ENCODE measurements around the gene IFNL1. TPM values are rescaled to one million over a fixed set of nuclear protein-coding genes. Genes with fewer than 3 reads are reported as not detected.
"Not testable (repeated sequence)": the region's sequence is repeated elsewhere in the genome, so short reads cannot be mapped to it uniquely, and the experiment has no call there.

Gene IFNL1
- total RNA-seq, 2 experiments from 2014 or later = not detected

GRCh38 chr19:39336483-39336882, 40.3 kb downstream of the IFNL1 start:
- no peak for DNase-seq
- no peaks in the 10 kb centered on the region for H3K27me3 Mint-ChIP-seq
- peak overlapping the region; percentile 96 for H3K4me3 Mint-ChIP-seq
- POLR2A ChIA-PET = interaction anchor here (0.8 to 2.0 kb wide), 10 partner anchors 9 to 214 kb away, joined by 3 to 13 read pairs (median 4); partner anchors contain the start of genes PAF1 and RPS16
- peak overlapping the region; percentile 99 for H3K27ac Mint-ChIP-seq
- peaks cover 17% of the 10 kb centered on the region for H3K36me3 Mint-ChIP-seq
- H3K9me3 Mint-ChIP-seq = no peaks in the 10 kb centered on the region
- peaks cover 44% of the 10 kb centered on the region for H3K4me1 Mint-ChIP-seq
- ATAC-seq (ENCODE audit: low read depth) = no peak

GRCh38 chr19:39339674-39340073, 43.5 kb downstream of the IFNL1 start:
- Mint-ChIP-seq H3K4me3 (peak overlapping the region; percentile 96), H3K27ac (peak overlapping the region; percentile 96), H3K27me3 (no peaks in the 10 kb centered on the region), H3K4me1 (peaks cover 49% of the 10 kb centered on the region), H3K36me3 (peaks cover 13% of the 10 kb centered on the region), H3K9me3 (no peaks in the 10 kb centered on the region)
- DNase-seq (no peak), ATAC-seq (ENCODE audit: low read depth) (no peak)
- POLR2A ChIA-PET = no interaction called here

- H3K27ac Mint-ChIP-seq = peak overlapping the region; percentile 96
- H3K27me3 Mint-ChIP-seq; DNase-seq; ATAC-seq (ENCODE audit: low read depth); H3K9me3 Mint-ChIP-seq; POLR2A ChIA-PET: not testable (repeated sequence)
- H3K4me1 Mint-ChIP-seq = peaks cover 50% of the 10 kb centered on the region
- peaks cover 11% of the 10 kb centered on the region for H3K36me3 Mint-ChIP-seq
- peak overlapping the region; percentile 96 for H3K4me3 Mint-ChIP-seq
Measured at GRCh38 chr19:39340156-39340555, 43.9 kb downstream of the IFNL1 start.

- POLR2A ChIA-PET = interaction anchor here (0.7 to 1.9 kb wide), 6 partner anchors 50 to 218 kb away, joined by 3 to 13 read pairs (median 4); partner anchors contain the start of genes MED29, PAF1, PLEKHG2 and SUPT5H
- no peaks in the 10 kb centered on the region for H3K9me3 Mint-ChIP-seq
- peaks cover 9% of the 10 kb centered on the region for H3K36me3 Mint-ChIP-seq
- no peak for ATAC-seq (ENCODE audit: low read depth)
- no peak for DNase-seq
- H3K4me1 Mint-ChIP-seq = peaks cover 52% of the 10 kb centered on the region
- H3K27me3 Mint-ChIP-seq = no peaks in the 10 kb centered on the region
- H3K4me3 Mint-ChIP-seq = peak overlapping the region; percentile 96
- peak overlapping the region; percentile 96 for H3K27ac Mint-ChIP-seq
Measured at GRCh38 chr19:39341129-39341718, 45.0 kb downstream of the IFNL1 start.

GRCh38 chr19:39341719-39342604, 45.8 kb downstream of the IFNL1 start, which contains the start of gene SAMD4B:
TSS of gene SAMD4B (plus strand) at chr19:39342421. CDS start at chr19:39356894, 14,473 bp downstream.
- Mint-ChIP-seq H3K9me3 (no peaks in the 10 kb centered on the region), H3K27ac (peak within 1 kb of the TSS; percentile 96), H3K4me3 (peak within 1 kb of the TSS; percentile 96), H3K27me3 (no peaks in the 10 kb centered on the region), H3K4me1 (peaks cover 51% of the 10 kb centered on the region), H3K36me3 (peaks cover 9% of the 10 kb centered on the region)
- peak; percentile 99 for DNase-seq
- peak; percentile 89 for ATAC-seq (ENCODE audit: low read depth)
- POLR2A ChIA-PET = interaction anchor here (0.6 to 1.9 kb wide), 13 partner anchors 9 to 192 kb away, joined by 3 to 15 read pairs (median 5); partner anchors contain the start of genes MED29, PAF1, PLEKHG2 and RPS16

GRCh38 chr19:39342647-39343305, 46.6 kb downstream of the IFNL1 start:
- POLR2A ChIA-PET = interaction anchor here (0.6 to 1.9 kb wide), 11 partner anchors 8 to 191 kb away, joined by 3 to 15 read pairs (median 5); partner anchors contain the start of genes MED29, PAF1, PLEKHG2 and RPS16
- H3K36me3 Mint-ChIP-seq = peaks cover 10% of the 10 kb centered on the region
- peaks cover 50% of the 10 kb centered on the region for H3K4me1 Mint-ChIP-seq
- ATAC-seq (ENCODE audit: low read depth) (no peak), DNase-seq (no peak)
- no peaks in the 10 kb centered on the region for H3K27me3 Mint-ChIP-seq
- no peaks in the 10 kb centered on the region for H3K9me3 Mint-ChIP-seq
- H3K4me3 Mint-ChIP-seq = peak overlapping the region; percentile 85
- H3K27ac Mint-ChIP-seq = peak overlapping the region; percentile 84

- ATAC-seq (ENCODE audit: low read depth) (no peak), DNase-seq (no peak)
- POLR2A ChIA-PET = interaction anchor here (1.1 kb wide), 1 partner anchor 11 kb away, joined by 3 read pairs; no protein-coding TSS in a partner anchor
- no peak overlapping the region for H3K4me3 Mint-ChIP-seq
- H3K36me3 Mint-ChIP-seq = peaks cover 17% of the 10 kb centered on the region
- peak overlapping the region; percentile 14 for H3K27ac Mint-ChIP-seq
- H3K4me1 Mint-ChIP-seq = peaks cover 42% of the 10 kb centered on the region
- no peaks in the 10 kb centered on the region for H3K27me3 Mint-ChIP-seq
- no peaks in the 10 kb centered on the region for H3K9me3 Mint-ChIP-seq
Measured at GRCh38 chr19:39345956-39346355, 49.7 kb downstream of the IFNL1 start.

- POLR2A ChIA-PET = no interaction called here
- H3K4me3 Mint-ChIP-seq = no peak overlapping the region
- H3K27me3 Mint-ChIP-seq = no peaks in the 10 kb centered on the region
- H3K4me1 Mint-ChIP-seq = peaks cover 48% of the 10 kb centered on the region
- DNase-seq (no peak), ATAC-seq (ENCODE audit: low read depth) (no peak)
- H3K9me3 Mint-ChIP-seq = no peaks in the 10 kb centered on the region
- no peak overlapping the region for H3K27ac Mint-ChIP-seq
- H3K36me3 Mint-ChIP-seq = peaks cover 23% of the 10 kb centered on the region
Measured at GRCh38 chr19:39347332-39348164, 51.3 kb downstream of the IFNL1 start.

Other genes starting within 250 kb of the IFNL1 start
- gene ACP7, start 212.0 kb upstream of the IFNL1 start, total RNA-seq = not detected
- 10 to 100 TPM; 16.1 to 17.1 TPM for gene PAK4, start 170.6 kb upstream of the IFNL1 start, total RNA-seq
- not detected for gene NCCRP1, start 99.4 kb upstream of the IFNL1 start, total RNA-seq
- gene SYCN, start 92.1 kb upstream of the IFNL1 start, total RNA-seq = not detected
- gene IFNL3, start 51.4 kb upstream of the IFNL1 start, total RNA-seq = not detected
- gene IFNL4, start 47.6 kb upstream of the IFNL1 start, total RNA-seq = not detected
- gene IFNL2, start 28.0 kb upstream of the IFNL1 start, total RNA-seq = not detected
- 1 to 10 TPM; 9.2 to 9.4 TPM for gene LRFN1, start 24.5 kb downstream of the IFNL1 start, total RNA-seq
- 100 to 1,000 TPM; 428 to 433 TPM for gene GMFG, start 39.6 kb downstream of the IFNL1 start, total RNA-seq
- gene SAMD4B, start 46.0 kb downstream of the IFNL1 start, total RNA-seq = 10 to 100 TPM; 47.8 to 51.3 TPM
- 10 to 100 TPM; 40.7 to 47.0 TPM for gene PAF1, start 94.7 kb downstream of the IFNL1 start, total RNA-seq
- 10 to 100 TPM; 39.0 to 40.7 TPM for gene MED29, start 95.0 kb downstream of the IFNL1 start, total RNA-seq
- 100 to 1,000 TPM; 102 to 107 TPM for gene ZFP36, start 110.4 kb downstream of the IFNL1 start, total RNA-seq
- gene PLEKHG2, start 116.3 kb downstream of the IFNL1 start, total RNA-seq = 10 to 100 TPM; 65.7 to 65.9 TPM
- 1,000 to 10,000 TPM; 2,294 to 2,369 TPM for gene RPS16, start 139.5 kb downstream of the IFNL1 start, total RNA-seq
- gene SUPT5H, start 149.2 kb downstream of the IFNL1 start, total RNA-seq = 100 to 1,000 TPM; 173 to 176 TPM
- 10 to 100 TPM; 42.8 to 46.8 TPM for gene TIMM50, start 184.4 kb downstream of the IFNL1 start, total RNA-seq
- gene DLL3, start 202.5 kb downstream of the IFNL1 start, total RNA-seq = under 1 TPM; 0.19 to 0.23 TPM
- not detected for gene SELENOV, start 218.7 kb downstream of the IFNL1 start, total RNA-seq
- gene EID2B, start 236.4 kb downstream of the IFNL1 start, total RNA-seq = 1 to 10 TPM; 6.3 to 7.0 TPM
- 10 to 100 TPM; 17.5 to 20.7 TPM for gene EID2, start 243.8 kb downstream of the IFNL1 start, total RNA-seq